Measurements from ENCODE around the gene THBS4. TPM values are rescaled to one million over a fixed set of nuclear protein-coding genes. Genes with fewer than 3 reads are reported as not detected.
"Not testable (repeated sequence)": the region's sequence is repeated elsewhere in the genome, so short reads cannot be mapped to it uniquely, and the experiment has no call there.

The THBS4 gene
- total RNA-seq, 1 experiment from 2014 or later, result 11.8 TPM

GRCh38 chr5:80106916-80107315 lies 71.8 kb downstream of the THBS4 start (continued):
- TF ChIP-seq AR (CRISPR knock-in tag; IDR thresholded peaks at IDR 0.05) (no peak), HMGA2 (CRISPR knock-in tag; IDR thresholded peaks at IDR 0.05) (no peak), NR1H2 (CRISPR knock-in tag; IDR thresholded peaks at IDR 0.05) (no peak), KAT7 (CRISPR knock-in tag; IDR thresholded peaks at IDR 0.05; ENCODE audit: borderline replicate concordance) (no peak)

- Mint-ChIP-seq H3K9me3 (peaks cover 31% of the 10 kb centered on the region), H3K27me3 (ENCODE audit: low read depth) (peaks cover 3% of the 10 kb centered on the region; the same call in 1 of the 2 replicates), H3K27ac (peak overlapping the region; percentile 75), H3K36me3 (peaks cover 18% of the 10 kb centered on the region), H3K4me3 (no peak overlapping the region; the same call in 1 of the 2 replicates), H3K4me1 (peaks cover 35% of the 10 kb centered on the region)
- DNase-seq (ENCODE audit: low spot score) (peak; percentile 23), ATAC-seq (peak; percentile 78)
- TF ChIP-seq ETV6 (CRISPR knock-in tag; IDR thresholded peaks at IDR 0.05), result 0 out of 2 replicates have a peak, but pooled peaks have one; percentile 22
- TF ChIP-seq OVOL2 (CRISPR knock-in tag; IDR thresholded peaks at IDR 0.05; ENCODE audit: borderline replicate concordance), result no peak
- no peak for TF ChIP-seq MYBL2 (CRISPR knock-in tag; IDR thresholded peaks at IDR 0.05)
- TF ChIP-seq ZNF263 (CRISPR knock-in tag; IDR thresholded peaks at IDR 0.05; ENCODE audit: low read depth), result peak; percentile 62; the same call in 1 of the 2 replicates
- TF ChIP-seq ATF6 (CRISPR knock-in tag; IDR thresholded peaks at IDR 0.05), result no peak
- no peak for TF ChIP-seq ZMAT4 (CRISPR knock-in tag; IDR thresholded peaks at IDR 0.05)
- TF ChIP-seq TCF7 (CRISPR knock-in tag; IDR thresholded peaks at IDR 0.05; ENCODE audit: low read depth), result no peak
- 0 out of 2 replicates have a peak, but pooled peaks have one; percentile 27 for TF ChIP-seq FOXP4 (CRISPR knock-in tag; IDR thresholded peaks at IDR 0.05)
- TF ChIP-seq USF2 (CRISPR knock-in tag; IDR thresholded peaks at IDR 0.05), result 0 out of 2 replicates have a peak, but pooled peaks have one; percentile 9
- ChIA-PET POLR2A (interaction anchor here (0.5 to 2.0 kb wide), 3 partner anchors 9 to 620 kb away, joined by 3 to 6 read pairs (median 3); no protein-coding TSS in a partner anchor), CTCF (interaction anchor here (0.5 to 1.7 kb wide), 13 partner anchors 8 to 237 kb away, joined by 3 to 12 read pairs (median 3); no protein-coding TSS in a partner anchor)
These were observed 74.7 kb downstream of the THBS4 start for GRCh38 chr5:80109646-80110478.

- CTCF ChIA-PET; H3K27ac Mint-ChIP-seq; H3K4me3 Mint-ChIP-seq; H3K27me3 Mint-ChIP-seq (ENCODE audit: low read depth); DNase-seq (ENCODE audit: low spot score): not testable (repeated sequence)
- Mint-ChIP-seq H3K4me1 (peaks cover 37% of the 10 kb centered on the region), H3K9me3 (peaks cover 30% of the 10 kb centered on the region), H3K36me3 (peaks cover 23% of the 10 kb centered on the region)
- POLR2A ChIA-PET, result interaction anchor here (2.0 kb wide), 1 partner anchor 146 kb away, joined by 6 read pairs; no protein-coding TSS in a partner anchor
- ATAC-seq, result 0 out of 2 replicates have a peak, but pooled peaks have one; percentile 11
These were observed 76.3 kb downstream of the THBS4 start for GRCh38 chr5:80111376-80111990.
